GM21723 (cell line): ENCODE results near the gene KNDC1.
"Not testable (repeated sequence)": the region's sequence is repeated elsewhere in the genome, so short reads cannot be mapped to it uniquely, and the experiment has no call there.

Experiments used
- ATAC-seq: cut with Tn5 transposase; IDR thresholded peaks from one replicate; pipeline ENCODE4 v1.9.1; 2021; ENCODE audit warnings: mild to moderate bottlenecking, moderate library complexity; ENCODE audit not compliant: unreplicated experiment

Gene KNDC1

GRCh38 chr10:133217800-133218589 lies 58.0 kb downstream of the KNDC1 start:
- ATAC-seq, result no peak

GRCh38 chr10:133218891-133219290 lies 58.9 kb downstream of the KNDC1 start:
- ATAC-seq, result no peak

- ATAC-seq, result no peak
These were observed 59.8 kb downstream of the KNDC1 start for GRCh38 chr10:133219782-133220181.

GRCh38 chr10:133221331-133221730 lies 61.3 kb downstream of the KNDC1 start:
- ATAC-seq, result no peak

GRCh38 chr10:133221756-133222155 lies 61.7 kb downstream of the KNDC1 start:
- not testable (repeated sequence) for ATAC-seq

GRCh38 chr10:133224076-133224475 lies 64.1 kb downstream of the KNDC1 start:
- ATAC-seq, result no peak

GRCh38 chr10:133224756-133225372 lies 64.8 kb downstream of the KNDC1 start:
- ATAC-seq, result no peak

- no peak for ATAC-seq
These were observed 65.7 kb downstream of the KNDC1 start for GRCh38 chr10:133225707-133226191.

- ATAC-seq, result no peak
These were observed 66.3 kb downstream of the KNDC1 start for GRCh38 chr10:133226251-133226808.

GRCh38 chr10:133227256-133227655 lies 67.2 kb downstream of the KNDC1 start:
- ATAC-seq, result no peak

GRCh38 chr10:133229265-133230043 lies 69.4 kb downstream of the KNDC1 start:
- no peak for ATAC-seq

- ATAC-seq, result no peak
These were observed 70.0 kb downstream of the KNDC1 start, which contains the start of gene UTF1 for GRCh38 chr10:133230044-133230361. Gene UTF1 (plus strand): TSS chr10:133230217. CDS start chr10:133230289, 72 bp downstream.

- no peak for ATAC-seq
These were observed 70.6 kb downstream of the KNDC1 start for GRCh38 chr10:133230387-133231195.

- no peak for ATAC-seq
These were observed 71.4 kb downstream of the KNDC1 start for GRCh38 chr10:133231244-133231945.

GRCh38 chr10:133231946-133232574 lies 72.0 kb downstream of the KNDC1 start:
- ATAC-seq, result no peak

- not testable (repeated sequence) for ATAC-seq
These were observed 74.8 kb downstream of the KNDC1 start for GRCh38 chr10:133234796-133235195.

GRCh38 chr10:133235265-133235855 lies 75.3 kb downstream of the KNDC1 start:
- ATAC-seq, result no peak

- ATAC-seq, result no peak
These were observed 75.9 kb downstream of the KNDC1 start for GRCh38 chr10:133235932-133236331.
